OCI-LY1 (cell line): ENCODE data around the gene ZNF654.

ENCODE experiments used
- EZH2 ChIP-seq: fragments of 200-600 bp; sonication (generic), shearing (Covaris generic); IDR thresholded peaks from 2 replicates; pipeline ENCODE4 v1.8.0; 2017; ENCODE audit warnings: borderline replicate concordance, mixed run types, mild to moderate bottlenecking, antibody characterized with exemption, low read length, moderate library complexity, mixed read lengths
- TF ChIP-seq, protein P1 (sequence below): fragments of 200-600 bp; sonication (generic), shearing (Covaris generic); IDR thresholded peaks from 2 replicates; pipeline ENCODE4 v1.5.1; 2017; ENCODE audit warnings: mild to moderate bottlenecking, antibody characterized with exemption, low read length, moderate library complexity, mixed read lengths

DNA sequence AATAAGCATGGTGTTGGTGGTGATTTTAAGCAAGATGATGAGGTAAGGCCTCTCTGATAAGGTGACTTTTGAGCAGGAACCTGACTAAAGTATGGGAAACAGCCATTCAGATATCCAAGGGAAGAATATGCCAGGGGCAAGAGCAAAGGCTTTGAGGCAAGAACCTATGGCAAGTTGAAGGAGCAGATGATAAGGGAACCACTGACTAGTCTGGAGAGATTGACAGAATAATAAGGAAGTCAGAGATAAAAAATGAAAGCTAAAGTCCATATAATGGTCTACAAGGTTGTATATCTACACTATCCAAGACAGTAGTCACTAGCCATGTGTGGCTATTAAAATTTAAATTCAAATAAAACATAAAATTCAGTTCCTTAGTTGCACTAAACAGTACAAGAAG, 88.2 kb downstream of the ZNF654 start:
- TF ChIP-seq, protein P1, sequence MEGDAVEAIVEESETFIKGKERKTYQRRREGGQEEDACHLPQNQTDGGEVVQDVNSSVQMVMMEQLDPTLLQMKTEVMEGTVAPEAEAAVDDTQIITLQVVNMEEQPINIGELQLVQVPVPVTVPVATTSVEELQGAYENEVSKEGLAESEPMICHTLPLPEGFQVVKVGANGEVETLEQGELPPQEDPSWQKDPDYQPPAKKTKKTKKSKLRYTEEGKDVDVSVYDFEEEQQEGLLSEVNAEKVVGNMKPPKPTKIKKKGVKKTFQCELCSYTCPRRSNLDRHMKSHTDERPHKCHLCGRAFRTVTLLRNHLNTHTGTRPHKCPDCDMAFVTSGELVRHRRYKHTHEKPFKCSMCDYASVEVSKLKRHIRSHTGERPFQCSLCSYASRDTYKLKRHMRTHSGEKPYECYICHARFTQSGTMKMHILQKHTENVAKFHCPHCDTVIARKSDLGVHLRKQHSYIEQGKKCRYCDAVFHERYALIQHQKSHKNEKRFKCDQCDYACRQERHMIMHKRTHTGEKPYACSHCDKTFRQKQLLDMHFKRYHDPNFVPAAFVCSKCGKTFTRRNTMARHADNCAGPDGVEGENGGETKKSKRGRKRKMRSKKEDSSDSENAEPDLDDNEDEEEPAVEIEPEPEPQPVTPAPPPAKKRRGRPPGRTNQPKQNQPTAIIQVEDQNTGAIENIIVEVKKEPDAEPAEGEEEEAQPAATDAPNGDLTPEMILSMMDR, result no peak
- no peak for TF ChIP-seq EZH2
